Parathyroid adenoma (tissue), 2 donors: Measurements from ENCODE around the gene KRTAP10-4.
"Not testable (repeated sequence)": the region's sequence is repeated elsewhere in the genome, so short reads cannot be mapped to it uniquely, and the experiment has no call there.

Experiments
- H2AFZ ChIP-seq: fragments of 300-600 bp; sonication (generic); one replicate; pipeline ENCODE4 v1.7.0; 2017; ENCODE audit warnings: antibody characterized with exemption, mild to moderate bottlenecking
- H3K27ac ChIP-seq: fragments of 300-600 bp; sonication (generic); one replicate; pipeline ENCODE4 v1.7.0; 2017
- H3K27me3 ChIP-seq: fragments of 300-600 bp; sonication (generic); one replicate; pipeline ENCODE4 v1.7.0; 2017; ENCODE audit warnings: low read length; ENCODE audit not compliant: control insufficient read depth, insufficient read depth
- H3K36me3 ChIP-seq: fragments of 300-600 bp; sonication (generic); one replicate; pipeline ENCODE4 v1.7.0; 2017; ENCODE audit warnings: low read length; ENCODE audit not compliant: control insufficient read depth, insufficient read depth
- H3K4me1 ChIP-seq: fragments of 300-600 bp; sonication (generic); one replicate; pipeline ENCODE4 v1.7.0; 2017; ENCODE audit warnings: control low read depth
- H3K4me2 ChIP-seq: fragments of 300-600 bp; sonication (generic); one replicate; pipeline ENCODE4 v1.7.0; 2017; ENCODE audit warnings: low read length
- H3K4me3 ChIP-seq: fragments of 300-600 bp; sonication (generic); one replicate; pipeline ENCODE4 v1.7.0; 2017; ENCODE audit warnings: low read depth, low read length
- H3K79me2 ChIP-seq: fragments of 300-600 bp; sonication (generic); one replicate; pipeline ENCODE4 v1.7.0; 2017; ENCODE audit warnings: control low read depth
- H3K9ac ChIP-seq: fragments of 300-600 bp; sonication (generic); one replicate; pipeline ENCODE4 v1.7.0; 2017; ENCODE audit warnings: mild to moderate bottlenecking
- H3K9me3 ChIP-seq: fragments of 300-600 bp; sonication (generic); one replicate; pipeline ENCODE4 v1.7.0; 2017; ENCODE audit warnings: low read length; ENCODE audit not compliant: control insufficient read depth
- TF ChIP-seq, protein P1 (sequence below): fragments of 300-600 bp; sonication (generic); IDR thresholded peaks from one replicate; pipeline ENCODE4 v1.7.0; 2017; ENCODE audit warnings: antibody characterized with exemption, mild to moderate bottlenecking
- donor health status: primary hyperparathyroidism.

Gene KRTAP10-4

DNA sequence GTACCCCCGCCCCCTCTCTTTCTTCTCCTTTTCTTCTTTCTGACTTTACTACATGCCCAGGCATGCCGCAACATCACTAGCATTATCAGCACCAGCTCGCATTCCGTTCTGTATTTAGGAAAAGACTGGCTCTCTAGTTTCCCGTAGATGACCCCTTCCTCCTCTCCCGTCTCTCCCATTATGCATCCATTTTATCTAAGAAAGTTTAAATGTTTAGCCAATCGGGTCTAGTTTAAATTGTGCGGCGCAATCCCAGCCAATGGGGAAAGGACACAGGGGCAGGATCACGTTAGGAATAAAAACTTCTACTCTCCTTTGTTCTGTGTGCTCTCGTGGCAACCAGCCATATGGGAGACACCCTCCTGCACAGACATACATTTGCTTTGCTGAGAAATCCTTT lies 24.5 kb downstream of the KRTAP10-4 start:
- H3K27ac ChIP-seq, result no peak overlapping the region
- no peak overlapping the region for H3K4me2 ChIP-seq
- H3K9me3 ChIP-seq, result no peaks in the 10 kb centered on the region
- no peak overlapping the region for H2AFZ ChIP-seq
- H3K9ac ChIP-seq, result no peak overlapping the region
- H3K36me3 ChIP-seq, result no peaks in the 10 kb centered on the region
- H3K4me3 ChIP-seq, result no peak overlapping the region
- no peaks in the 10 kb centered on the region for H3K4me1 ChIP-seq
- TF ChIP-seq, protein P1, sequence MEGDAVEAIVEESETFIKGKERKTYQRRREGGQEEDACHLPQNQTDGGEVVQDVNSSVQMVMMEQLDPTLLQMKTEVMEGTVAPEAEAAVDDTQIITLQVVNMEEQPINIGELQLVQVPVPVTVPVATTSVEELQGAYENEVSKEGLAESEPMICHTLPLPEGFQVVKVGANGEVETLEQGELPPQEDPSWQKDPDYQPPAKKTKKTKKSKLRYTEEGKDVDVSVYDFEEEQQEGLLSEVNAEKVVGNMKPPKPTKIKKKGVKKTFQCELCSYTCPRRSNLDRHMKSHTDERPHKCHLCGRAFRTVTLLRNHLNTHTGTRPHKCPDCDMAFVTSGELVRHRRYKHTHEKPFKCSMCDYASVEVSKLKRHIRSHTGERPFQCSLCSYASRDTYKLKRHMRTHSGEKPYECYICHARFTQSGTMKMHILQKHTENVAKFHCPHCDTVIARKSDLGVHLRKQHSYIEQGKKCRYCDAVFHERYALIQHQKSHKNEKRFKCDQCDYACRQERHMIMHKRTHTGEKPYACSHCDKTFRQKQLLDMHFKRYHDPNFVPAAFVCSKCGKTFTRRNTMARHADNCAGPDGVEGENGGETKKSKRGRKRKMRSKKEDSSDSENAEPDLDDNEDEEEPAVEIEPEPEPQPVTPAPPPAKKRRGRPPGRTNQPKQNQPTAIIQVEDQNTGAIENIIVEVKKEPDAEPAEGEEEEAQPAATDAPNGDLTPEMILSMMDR, result no peak
- H3K27me3 ChIP-seq, result no peaks in the 10 kb centered on the region
- H3K79me2 ChIP-seq, result no peaks in the 10 kb centered on the region

DNA sequence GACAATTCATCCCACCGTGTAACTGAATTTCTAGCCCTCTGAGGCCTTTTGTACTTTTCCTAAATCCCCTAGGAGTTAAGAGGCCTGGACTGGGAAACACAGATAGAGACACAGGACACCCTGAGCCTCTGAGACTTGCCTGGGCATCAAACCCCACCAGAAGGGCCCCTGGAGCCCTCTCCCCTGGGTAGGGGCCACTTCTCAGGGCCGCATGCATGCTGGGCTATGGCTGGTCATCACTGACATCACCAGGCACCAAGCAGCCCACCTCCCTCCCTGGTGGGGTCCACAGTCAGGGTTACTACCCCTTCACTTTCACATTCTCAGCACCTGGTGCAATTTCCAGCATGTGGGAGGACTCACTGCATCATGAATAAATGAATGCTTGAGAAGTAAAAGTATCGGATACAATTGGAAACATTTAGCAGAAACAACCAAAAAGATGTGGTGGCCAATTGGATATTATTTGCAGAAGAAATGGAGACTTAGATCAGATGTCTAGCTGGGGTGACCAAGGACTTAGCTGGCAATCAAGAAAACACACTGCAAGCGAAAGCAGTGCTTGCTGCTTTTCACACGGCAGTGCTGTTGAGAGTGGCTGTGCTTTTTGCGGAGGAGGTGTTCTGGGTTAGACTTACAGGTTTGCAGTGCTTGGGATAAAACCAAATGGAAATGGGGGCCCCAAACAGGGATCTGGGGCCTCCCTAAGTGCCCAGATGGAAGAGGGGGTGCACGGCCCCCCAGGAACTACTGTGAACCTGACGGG lies 25.9 kb downstream of the KRTAP10-4 start:
- TF ChIP-seq, protein P1, result no peak
- H3K79me2 ChIP-seq, result no peaks in the 10 kb centered on the region
- no peak overlapping the region for H3K27ac ChIP-seq
- H3K27me3 ChIP-seq, result no peaks in the 10 kb centered on the region
- no peaks in the 10 kb centered on the region for H3K9me3 ChIP-seq
- no peak overlapping the region for H3K9ac ChIP-seq
- no peak overlapping the region for H3K4me2 ChIP-seq
- no peak overlapping the region for H2AFZ ChIP-seq
- no peaks in the 10 kb centered on the region for H3K4me1 ChIP-seq
- H3K36me3 ChIP-seq, result no peaks in the 10 kb centered on the region
- no peak overlapping the region for H3K4me3 ChIP-seq

DNA sequence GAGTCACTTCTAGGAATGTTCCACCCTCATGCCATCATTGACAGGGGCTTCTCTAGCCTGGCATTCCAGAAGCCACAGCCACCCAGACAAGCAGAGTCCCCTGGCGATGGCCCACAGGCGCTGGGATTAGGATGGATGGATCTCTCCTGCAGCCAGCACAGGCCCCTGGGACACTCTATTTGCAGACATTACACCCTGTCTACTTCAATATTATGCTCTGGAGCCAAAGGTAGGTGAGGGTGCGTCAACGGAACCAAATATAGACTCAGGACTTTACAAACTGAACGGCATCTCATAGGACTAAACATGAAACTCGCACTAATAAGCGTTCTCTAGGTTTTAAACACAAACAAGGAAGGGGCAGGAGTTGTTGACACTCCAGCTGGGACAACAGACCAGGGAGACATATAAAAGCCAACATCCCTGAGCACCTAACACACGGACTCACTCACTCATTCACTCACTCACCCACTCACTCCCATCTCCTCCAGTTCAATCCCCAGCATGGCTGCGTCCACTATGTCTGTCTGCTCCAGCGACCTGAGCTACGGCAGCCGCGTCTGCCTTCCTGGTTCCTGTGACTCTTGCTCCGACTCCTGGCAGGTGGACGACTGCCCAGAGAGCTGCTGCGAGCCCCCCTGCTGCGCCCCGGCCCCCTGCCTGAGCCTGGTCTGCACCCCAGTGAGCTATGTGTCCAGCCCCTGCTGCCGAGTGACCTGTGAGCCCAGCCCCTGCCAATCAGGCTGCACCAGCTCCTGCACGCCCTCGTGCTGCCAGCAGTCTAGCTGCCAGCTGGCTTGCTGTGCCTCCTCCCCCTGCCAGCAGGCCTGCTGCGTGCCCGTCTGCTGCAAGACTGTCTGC lies 26.8 kb downstream of the KRTAP10-4 start, which contains the start of gene KRTAP10-7:
KRTAP10-7 (plus strand) TSS at position 480 of the 861 bp plus-strand sequence; CDS start at position 505, 25 bp downstream.
- H3K27ac ChIP-seq, H3K79me2 ChIP-seq, H3K9ac ChIP-seq, H3K9me3 ChIP-seq, H3K36me3 ChIP-seq, H3K27me3 ChIP-seq, H3K4me1 ChIP-seq, H2AFZ ChIP-seq, H3K4me3 ChIP-seq, H3K4me2 ChIP-seq: not testable (repeated sequence)

DNA sequence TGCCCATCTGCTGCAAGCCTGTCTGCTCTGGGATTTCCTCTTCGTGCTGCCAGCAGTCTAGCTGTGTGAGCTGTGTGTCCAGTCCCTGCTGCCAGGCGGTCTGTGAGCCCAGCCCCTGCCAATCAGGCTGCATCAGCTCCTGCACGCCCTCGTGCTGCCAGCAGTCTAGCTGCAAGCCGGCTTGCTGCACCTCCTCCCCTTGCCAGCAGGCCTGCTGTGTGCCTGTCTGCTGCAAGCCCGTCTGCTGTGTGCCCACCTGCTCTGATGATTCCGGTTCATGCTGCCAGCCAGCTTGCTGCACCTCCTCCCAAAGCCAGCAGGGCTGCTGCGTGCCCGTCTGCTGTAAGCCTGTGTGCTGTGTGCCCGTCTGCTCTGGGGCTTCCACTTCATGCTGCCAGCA lies 27.6 kb downstream of the KRTAP10-4 start:
- not testable (repeated sequence) for H3K9me3 ChIP-seq, H3K4me2 ChIP-seq, H3K27ac ChIP-seq, H3K4me3 ChIP-seq, H3K36me3 ChIP-seq, H3K79me2 ChIP-seq, H2AFZ ChIP-seq, H3K27me3 ChIP-seq, H3K9ac ChIP-seq, H3K4me1 ChIP-seq

DNA sequence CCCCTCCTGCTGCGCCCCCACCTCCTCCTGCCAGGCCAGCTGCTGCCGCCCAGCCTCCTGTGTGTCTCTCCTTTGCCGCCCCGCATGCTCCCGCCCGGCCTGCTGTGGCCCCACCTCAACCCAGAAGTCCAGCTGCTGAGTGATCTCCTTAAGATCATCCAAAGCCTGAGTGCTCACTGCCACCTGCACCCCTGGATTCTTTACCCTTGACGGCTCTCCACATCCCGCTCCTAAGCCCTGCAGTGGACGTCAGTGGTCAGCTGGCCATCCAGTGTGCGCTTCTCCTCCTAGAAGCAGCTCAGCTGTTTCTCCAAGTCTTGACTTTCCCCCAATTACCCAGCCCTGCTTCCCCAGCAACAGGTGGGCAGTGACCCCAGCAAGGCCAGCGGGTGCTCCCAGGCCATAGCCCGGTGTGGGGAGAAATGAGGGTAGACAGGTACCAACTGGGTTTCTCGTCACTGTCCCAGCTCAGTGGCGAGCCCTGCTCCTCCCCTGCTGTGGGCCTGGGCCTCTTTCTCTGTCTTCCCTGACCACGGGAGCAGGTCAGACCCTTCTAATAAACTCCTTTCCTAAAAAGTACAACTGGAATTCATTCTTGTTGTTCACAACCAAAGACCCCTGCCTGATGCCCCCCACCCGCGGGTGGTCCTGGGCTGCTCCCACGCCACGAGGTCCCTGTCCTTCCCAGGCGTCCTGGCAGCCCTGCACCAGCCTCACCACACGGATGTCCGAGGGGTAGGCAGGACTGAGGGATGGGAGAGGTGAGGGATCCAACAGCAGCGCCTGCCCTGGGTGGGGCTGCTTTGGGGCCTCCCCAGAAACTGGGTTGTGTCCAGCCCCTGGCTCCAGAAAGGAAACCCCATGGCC lies 28.3 kb downstream of the KRTAP10-4 start:
- TF ChIP-seq, protein P1, result no peak
- no peaks in the 10 kb centered on the region for H3K79me2 ChIP-seq
- no peaks in the 10 kb centered on the region for H3K9me3 ChIP-seq
- no peak overlapping the region for H2AFZ ChIP-seq
- no peaks in the 10 kb centered on the region for H3K4me1 ChIP-seq
- no peak overlapping the region for H3K4me3 ChIP-seq
- H3K9ac ChIP-seq, result no peak overlapping the region
- no peaks in the 10 kb centered on the region for H3K27me3 ChIP-seq
- no peak overlapping the region for H3K27ac ChIP-seq
- H3K36me3 ChIP-seq, result no peaks in the 10 kb centered on the region
- no peak overlapping the region for H3K4me2 ChIP-seq
